Lung (tissue), 12 donors: ENCODE data around the gene SYCE3. TPM values are rescaled to one million over a fixed set of nuclear protein-coding genes. Genes with fewer than 3 reads are reported as not detected.

Experiments
- ATAC-seq: fragments of 200-7000 bp; cut with Tn5 transposase; one replicate; pipeline ENCODE4 v1.9.1; 2020; ENCODE audit warnings: moderate number of reproducible peaks; ENCODE audit not compliant: insufficient read depth, low FRiP score
- DNase-seq, 3 donors: peaks; one replicate each; pipeline ENCODE4 v3.0.0-alpha.2; 2013 to 2017
- H3K27ac ChIP-seq, 2 donors: one replicate each; pipeline ENCODE4 v1.5.1; 2013; ENCODE audit warnings: mild to moderate bottlenecking in 2 of 2, moderate library complexity in 2 of 2, control low read depth in 1 of 2, inconsistent platforms in 1 of 2, low read depth in 1 of 2, low read length in 1 of 2
- H3K27me3 ChIP-seq, 3 donors: one replicate each; pipeline ENCODE4 v1.5.1; 2013; ENCODE audit warnings: low read length in 2 of 3; ENCODE audit not compliant: control insufficient read depth in 3 of 3, insufficient read depth in 3 of 3
- H3K36me3 ChIP-seq, 4 donors: one replicate each; pipeline ENCODE4 v1.5.1; 2013; ENCODE audit warnings: low read length in 4 of 4, mild to moderate bottlenecking in 1 of 4, moderate library complexity in 1 of 4; ENCODE audit not compliant: control insufficient read depth in 4 of 4, insufficient read depth in 4 of 4
- H3K4me1 ChIP-seq, 5 donors: one replicate each; pipeline ENCODE4 v1.5.1; 2013; ENCODE audit warnings: low read length in 5 of 5, mild to moderate bottlenecking in 2 of 5, moderate library complexity in 1 of 5; ENCODE audit not compliant: control insufficient read depth in 5 of 5, insufficient read depth in 5 of 5
- H3K4me3 ChIP-seq: one replicate; pipeline ENCODE4 v1.5.1; 2013; ENCODE audit warnings: mild to moderate bottlenecking, control low read depth, moderate library complexity
- H3K9ac ChIP-seq, 2 donors: one replicate each; pipeline ENCODE4 v1.5.1; 2013; ENCODE audit warnings: low read length in 2 of 2, control low read depth in 1 of 2; ENCODE audit not compliant: insufficient read depth in 1 of 2
- H3K9me3 ChIP-seq, 4 donors: one replicate each; pipeline ENCODE4 v1.5.1; 2013; ENCODE audit warnings: low read length in 3 of 4, mild to moderate bottlenecking in 1 of 4, moderate library complexity in 1 of 4; ENCODE audit not compliant: control insufficient read depth in 4 of 4, insufficient read depth in 3 of 4
- WGBS, 2 donors: extraction: QIAGEN DNeasy Blood & Tissue Kit; methylation state at CpG; one replicate each; pipeline ENCODE4 v1.1.7; 2013; 5-methylcytosine and 5-hydroxymethylcytosine counted together
- polyA plus RNA-seq, 2 donors: library from polyadenylated mRNA; stranded (reverse); fragments of 200-250 nt; gene quantifications; one replicate each; pipeline ENCODE4 v1.2.1, GENCODE V29; 2013
- total RNA-seq, 2 donors: library from RNA; depleted of rRNA in 1 of 2; stranded (reverse); fragments of >200 nt in 1 of 2; gene quantifications; one replicate each; pipeline ENCODE4 v1.2.1, GENCODE V29; 2014 to 2021
- TF ChIP-seq, protein P1 (sequence below): IDR thresholded peaks from 2 replicates; pipeline ENCODE4 v1.5.1; 2012; ENCODE audit warnings: mild to moderate bottlenecking; ENCODE audit errors: control extremely low read depth, extremely low read depth
- donor health status: control.
- donor health status: control.
- donor health status: Bipolar disorder and iron deficiency.
- donor health status: healthy.
- donor health status: DM: yes; HTN: yes; CAD: no.

Gene SYCE3
- total and polyA plus RNA-seq, 4 donors, result 1.1 to 1.7 TPM; not detected in 2

DNA sequence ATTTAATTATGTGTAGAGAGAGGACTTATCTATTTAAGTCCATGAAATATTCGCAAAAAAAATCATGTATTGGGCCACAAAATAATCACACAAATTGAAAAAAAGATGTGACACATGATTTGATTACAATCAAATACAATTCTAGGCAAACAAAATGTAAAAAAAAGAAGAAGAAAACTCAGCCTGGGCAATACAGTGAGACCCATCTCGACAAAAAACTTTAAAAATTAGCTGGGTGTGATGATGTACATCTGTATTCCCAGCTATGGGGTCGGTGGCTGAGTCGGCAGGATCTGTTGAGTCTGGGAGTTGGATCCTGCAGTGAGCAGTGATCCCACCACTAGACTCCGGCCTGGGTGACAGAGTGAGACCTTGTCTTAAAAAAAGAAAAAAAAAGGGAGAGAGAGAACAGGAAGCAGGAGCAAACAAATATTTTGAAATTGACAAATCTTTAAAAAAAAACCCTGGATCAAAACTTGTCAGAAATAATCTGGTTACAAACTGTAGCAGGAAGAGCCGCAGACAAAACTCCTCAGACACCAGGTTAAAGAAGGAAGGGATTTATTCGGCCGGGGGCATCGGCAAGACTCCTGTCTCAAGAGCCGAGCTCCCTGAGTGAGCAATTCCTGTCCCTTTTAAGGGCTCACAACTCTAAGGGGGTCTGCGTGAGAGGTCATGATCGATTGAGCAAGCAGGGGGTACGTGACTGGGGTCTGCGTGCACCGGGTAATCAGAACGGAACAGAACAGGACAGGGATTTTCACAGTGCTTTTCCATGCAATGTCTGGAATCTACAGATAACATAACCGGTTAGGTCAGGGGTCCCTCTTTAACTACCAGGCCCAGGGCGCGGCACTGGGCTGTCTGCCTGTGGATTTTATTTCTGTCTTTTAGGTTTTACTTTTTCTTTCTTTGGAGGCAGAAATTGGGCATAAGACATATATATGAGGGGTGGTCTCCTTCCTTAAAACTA is 29.6 kb downstream of the SYCE3 start:
- H3K9ac ChIP-seq, result no peak overlapping the region
- WGBS, 2 donors, result 62 to 76% methylated on average over 19 of the region's 19 CpGs
- peak in 1 of 3 donors; percentile 16 for DNase-seq

GRCh38 chr22:50531962-50532674 is 30.6 kb downstream of the SYCE3 start:
- peak overlapping the region; percentile 64 for H3K4me3 ChIP-seq
- 2 to 3% methylated on average over 52 to 56 of the region's 56 CpGs for WGBS, 2 donors
- peak overlapping the region; percentile 95 to 99 for H3K27ac ChIP-seq
- DNase-seq (peak; percentile 79 to 84 (median 81)), ATAC-seq (peak; percentile 29)
- H3K27me3 ChIP-seq, result peaks cover 0 to 38% (median 25%) of the 10 kb centered on the region in 3 donors
- peaks cover 0 to 1% (median 0%) of the 10 kb centered on the region in 4 donors for H3K36me3 ChIP-seq
- no peak overlapping the region for H3K9ac ChIP-seq
- peaks cover 0 to 26% (median 14%) of the 10 kb centered on the region in 5 donors for H3K4me1 ChIP-seq
- TF ChIP-seq, protein P1, sequence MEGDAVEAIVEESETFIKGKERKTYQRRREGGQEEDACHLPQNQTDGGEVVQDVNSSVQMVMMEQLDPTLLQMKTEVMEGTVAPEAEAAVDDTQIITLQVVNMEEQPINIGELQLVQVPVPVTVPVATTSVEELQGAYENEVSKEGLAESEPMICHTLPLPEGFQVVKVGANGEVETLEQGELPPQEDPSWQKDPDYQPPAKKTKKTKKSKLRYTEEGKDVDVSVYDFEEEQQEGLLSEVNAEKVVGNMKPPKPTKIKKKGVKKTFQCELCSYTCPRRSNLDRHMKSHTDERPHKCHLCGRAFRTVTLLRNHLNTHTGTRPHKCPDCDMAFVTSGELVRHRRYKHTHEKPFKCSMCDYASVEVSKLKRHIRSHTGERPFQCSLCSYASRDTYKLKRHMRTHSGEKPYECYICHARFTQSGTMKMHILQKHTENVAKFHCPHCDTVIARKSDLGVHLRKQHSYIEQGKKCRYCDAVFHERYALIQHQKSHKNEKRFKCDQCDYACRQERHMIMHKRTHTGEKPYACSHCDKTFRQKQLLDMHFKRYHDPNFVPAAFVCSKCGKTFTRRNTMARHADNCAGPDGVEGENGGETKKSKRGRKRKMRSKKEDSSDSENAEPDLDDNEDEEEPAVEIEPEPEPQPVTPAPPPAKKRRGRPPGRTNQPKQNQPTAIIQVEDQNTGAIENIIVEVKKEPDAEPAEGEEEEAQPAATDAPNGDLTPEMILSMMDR, result no peak
- no peaks in the 10 kb centered on the region for H3K9me3 ChIP-seq

More for the DNA sequence above, 29.6 kb downstream of the SYCE3 start:
- H3K27ac ChIP-seq, result peak overlapping the region in 1 of 2 donors; percentile 83
- H3K36me3 ChIP-seq, result peaks cover 0 to 1% (median 0%) of the 10 kb centered on the region in 4 donors
- peaks cover 0 to 26% (median 10%) of the 10 kb centered on the region in 5 donors for H3K4me1 ChIP-seq
- H3K27me3 ChIP-seq, result peaks cover 0 to 38% (median 29%) of the 10 kb centered on the region in 3 donors
- TF ChIP-seq, protein P1, result no peak
- no peak overlapping the region for H3K4me3 ChIP-seq
- no peak for ATAC-seq
- no peaks in the 10 kb centered on the region for H3K9me3 ChIP-seq

- Histone ChIP-seq H3K27ac (peak overlapping the region; percentile 95 to 99), H3K4me3 (peak overlapping the region; percentile 64), H3K27me3 (peaks cover 0 to 38% (median 25%) of the 10 kb centered on the region in 3 donors), H3K36me3 (peaks cover 0 to 1% (median 0%) of the 10 kb centered on the region in 4 donors), H3K9me3 (no peaks in the 10 kb centered on the region), H3K4me1 (peaks cover 0 to 30% (median 19%) of the 10 kb centered on the region in 5 donors), H3K9ac (no peak overlapping the region)
- WGBS, 2 donors, result 0% methylated on average over 33 to 44 of the region's 44 CpGs
- DNase-seq (no peak), ATAC-seq (peak; percentile 13)
- TF ChIP-seq, protein P1, result no peak
Measured at GRCh38 chr22:50531546-50531961, 31.2 kb downstream of the SYCE3 start.
